SK-N-SH treated with all-trans-retinoic acid at 6 μM for 48 hours (cell line): ENCODE data around the gene BEGAIN.

Source experiments
- ATAC-seq: fragments of 200-7000 bp; cut with Tn5 transposase; 3 replicates; pipeline ENCODE4 v1.9.1; 2020; ENCODE audit warnings: mild to moderate bottlenecking, moderate library complexity
- ARNTL ChIP-seq: fragments of 450-650 bp; formaldehyde crosslinking; IDR thresholded peaks from 2 replicates; pipeline ENCODE4 v1.5.0; 2020; ENCODE audit warnings: low read depth, mild to moderate bottlenecking, moderate library complexity, borderline replicate concordance
- BACH2 ChIP-seq: fragments of 250-450 bp; sonication (Bioruptor Pico); IDR thresholded peaks from 2 replicates; pipeline ENCODE4 v1.9.0; 2021; ENCODE audit warnings: mild to moderate bottlenecking, borderline replicate concordance
- CSDC2 ChIP-seq: fragments of 250-450 bp; sonication (Bioruptor Pico); IDR thresholded peaks from 2 replicates; pipeline ENCODE4 v1.5.0; 2020; ENCODE audit warnings: mild to moderate bottlenecking, moderate library complexity
- ESRRG ChIP-seq: fragments of 250-450 bp; sonication (Bioruptor Pico); IDR thresholded peaks from 2 replicates; pipeline ENCODE4 v1.6.1; 2021; ENCODE audit warnings: mild to moderate bottlenecking
- GLIS3 ChIP-seq: fragments of 250-450 bp; sonication (Bioruptor Pico); IDR thresholded peaks from 2 replicates; pipeline ENCODE4 v1.5.0; 2020; ENCODE audit warnings: mild to moderate bottlenecking, moderate library complexity
- ISL1 ChIP-seq: fragments of 250-450 bp; sonication (Bioruptor Pico); IDR thresholded peaks from 2 replicates; pipeline ENCODE4 v2.1.2; 2022; ENCODE audit warnings: mild to moderate bottlenecking, moderate library complexity
- OSR1 ChIP-seq: fragments of 250-450 bp; sonication (Bioruptor Pico); IDR thresholded peaks from 2 replicates; pipeline ENCODE4 v1.8.0; 2022; ENCODE audit warnings: moderate library complexity, mild to moderate bottlenecking, inconsistent platforms
- RARB ChIP-seq: fragments of 250-450 bp; sonication (Bioruptor Pico); IDR thresholded peaks from 2 replicates; pipeline ENCODE4 v1.8.0; 2021; ENCODE audit warnings: mild to moderate bottlenecking, moderate library complexity
- SNAI2 ChIP-seq: fragments of 250-450 bp; sonication (Bioruptor Pico); IDR thresholded peaks from 2 replicates; pipeline ENCODE4 v1.5.0; 2020; ENCODE audit warnings: mild to moderate bottlenecking, moderate library complexity
- TCF4 ChIP-seq: fragments of 250-450 bp; sonication (Bioruptor Pico); IDR thresholded peaks from 2 replicates; pipeline ENCODE4 v1.8.0; 2021; ENCODE audit warnings: mild to moderate bottlenecking, moderate library complexity, borderline replicate concordance
- TOX ChIP-seq: fragments of 250-450 bp; sonication (Bioruptor Pico); IDR thresholded peaks from 2 replicates; pipeline ENCODE4 v1.8.0; 2021; ENCODE audit warnings: mild to moderate bottlenecking, moderate library complexity, borderline replicate concordance
- ZC3H10 ChIP-seq: fragments of 250-450 bp; sonication (Bioruptor Pico); IDR thresholded peaks from 2 replicates; pipeline ENCODE4 v1.5.1; 2021; ENCODE audit warnings: mild to moderate bottlenecking, moderate library complexity
- ZFP3 ChIP-seq: fragments of 250-450 bp; sonication (Bioruptor Pico); IDR thresholded peaks from 2 replicates; pipeline ENCODE4 v1.5.0; 2020; ENCODE audit warnings: mild to moderate bottlenecking, moderate library complexity
- ZFP30 ChIP-seq: fragments of 450-650 bp; formaldehyde crosslinking; IDR thresholded peaks from 2 replicates; pipeline ENCODE4 v1.5.0; 2022; ENCODE audit warnings: mild to moderate bottlenecking, moderate library complexity
- ZNF565 ChIP-seq: fragments of 450-650 bp; formaldehyde crosslinking; conservative IDR thresholded peaks from 2 replicates; pipeline ENCODE4 v1.5.0; 2020; ENCODE audit warnings: low read depth, mild to moderate bottlenecking, moderate library complexity
- ZNF70 ChIP-seq: fragments of 450-650 bp; formaldehyde crosslinking; IDR thresholded peaks from 2 replicates; pipeline ENCODE4 v1.5.0; 2020; ENCODE audit warnings: mild to moderate bottlenecking, moderate library complexity
- ZNF8 ChIP-seq: fragments of 450-650 bp; formaldehyde crosslinking; IDR thresholded peaks from 2 replicates; pipeline ENCODE4 v1.5.0; 2020; ENCODE audit warnings: mild to moderate bottlenecking, moderate library complexity
- TF ChIP-seq, protein P1 (sequence below): fragments of 250-450 bp; sonication (Bioruptor Pico); IDR thresholded peaks from 2 replicates; pipeline ENCODE4 v1.8.0; 2020; ENCODE audit warnings: mild to moderate bottlenecking, moderate library complexity, borderline replicate concordance
- TF ChIP-seq, protein P2 (sequence below): fragments of 250-450 bp; sonication (Bioruptor Pico); IDR thresholded peaks from 2 replicates; pipeline ENCODE4 v1.5.0; 2020; ENCODE audit warnings: mild to moderate bottlenecking, moderate library complexity
- TF ChIP-seq, protein P3 (sequence below): fragments of 250-450 bp; sonication (Bioruptor Pico); IDR thresholded peaks from 2 replicates; pipeline ENCODE4 v1.5.1; 2021; ENCODE audit warnings: mild to moderate bottlenecking, moderate library complexity
- TF ChIP-seq, protein P4 (sequence below): fragments of 250-450 bp; sonication (Bioruptor Pico); IDR thresholded peaks from 2 replicates; pipeline ENCODE4 v1.8.0; 2021; ENCODE audit warnings: low read depth, mild to moderate bottlenecking, moderate library complexity, borderline replicate concordance
- TF ChIP-seq, protein P5 (sequence below): fragments of 250-450 bp; sonication (Bioruptor Pico); IDR thresholded peaks from 2 replicates; pipeline ENCODE4 v1.5.1; 2020; ENCODE audit warnings: low read depth, mild to moderate bottlenecking, moderate library complexity

BEGAIN gene

DNA sequence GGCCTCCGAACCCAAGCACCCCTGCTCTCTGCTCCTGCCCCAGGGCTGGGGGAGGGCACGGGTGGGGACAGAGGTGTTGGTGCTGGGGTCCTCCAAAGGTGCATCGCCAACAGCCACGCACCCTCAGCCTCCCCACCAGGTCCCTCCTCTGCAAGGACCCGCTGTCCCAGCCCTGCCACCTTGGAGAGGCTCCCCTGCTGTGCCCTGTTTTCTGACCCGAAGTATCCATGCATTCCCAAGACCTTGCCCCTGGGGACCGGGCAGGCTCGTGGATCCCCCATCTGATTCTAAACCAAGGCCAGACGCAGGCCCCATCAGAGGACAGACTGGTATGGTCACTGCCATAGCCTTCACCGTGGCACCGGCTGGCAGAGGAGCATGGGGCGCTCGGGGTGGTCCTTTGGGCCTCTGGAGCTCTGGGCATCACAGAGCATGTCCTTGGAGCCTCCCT, 22.7 kb upstream of the BEGAIN start:
- ATAC-seq: no peak
- TF ChIP-seq, protein P1, sequence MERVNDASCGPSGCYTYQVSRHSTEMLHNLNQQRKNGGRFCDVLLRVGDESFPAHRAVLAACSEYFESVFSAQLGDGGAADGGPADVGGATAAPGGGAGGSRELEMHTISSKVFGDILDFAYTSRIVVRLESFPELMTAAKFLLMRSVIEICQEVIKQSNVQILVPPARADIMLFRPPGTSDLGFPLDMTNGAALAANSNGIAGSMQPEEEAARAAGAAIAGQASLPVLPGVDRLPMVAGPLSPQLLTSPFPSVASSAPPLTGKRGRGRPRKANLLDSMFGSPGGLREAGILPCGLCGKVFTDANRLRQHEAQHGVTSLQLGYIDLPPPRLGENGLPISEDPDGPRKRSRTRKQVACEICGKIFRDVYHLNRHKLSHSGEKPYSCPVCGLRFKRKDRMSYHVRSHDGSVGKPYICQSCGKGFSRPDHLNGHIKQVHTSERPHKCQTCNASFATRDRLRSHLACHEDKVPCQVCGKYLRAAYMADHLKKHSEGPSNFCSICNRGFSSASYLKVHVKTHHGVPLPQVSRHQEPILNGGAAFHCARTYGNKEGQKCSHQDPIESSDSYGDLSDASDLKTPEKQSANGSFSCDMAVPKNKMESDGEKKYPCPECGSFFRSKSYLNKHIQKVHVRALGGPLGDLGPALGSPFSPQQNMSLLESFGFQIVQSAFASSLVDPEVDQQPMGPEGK: no peak
- TF ChIP-seq ZFP3 (CRISPR knock-in tag): no peak
- no peak for TF ChIP-seq GLIS3 (CRISPR knock-in tag)
- no peak for TF ChIP-seq ZFP30 (CRISPR knock-in tag)
- TF ChIP-seq, protein P2, sequence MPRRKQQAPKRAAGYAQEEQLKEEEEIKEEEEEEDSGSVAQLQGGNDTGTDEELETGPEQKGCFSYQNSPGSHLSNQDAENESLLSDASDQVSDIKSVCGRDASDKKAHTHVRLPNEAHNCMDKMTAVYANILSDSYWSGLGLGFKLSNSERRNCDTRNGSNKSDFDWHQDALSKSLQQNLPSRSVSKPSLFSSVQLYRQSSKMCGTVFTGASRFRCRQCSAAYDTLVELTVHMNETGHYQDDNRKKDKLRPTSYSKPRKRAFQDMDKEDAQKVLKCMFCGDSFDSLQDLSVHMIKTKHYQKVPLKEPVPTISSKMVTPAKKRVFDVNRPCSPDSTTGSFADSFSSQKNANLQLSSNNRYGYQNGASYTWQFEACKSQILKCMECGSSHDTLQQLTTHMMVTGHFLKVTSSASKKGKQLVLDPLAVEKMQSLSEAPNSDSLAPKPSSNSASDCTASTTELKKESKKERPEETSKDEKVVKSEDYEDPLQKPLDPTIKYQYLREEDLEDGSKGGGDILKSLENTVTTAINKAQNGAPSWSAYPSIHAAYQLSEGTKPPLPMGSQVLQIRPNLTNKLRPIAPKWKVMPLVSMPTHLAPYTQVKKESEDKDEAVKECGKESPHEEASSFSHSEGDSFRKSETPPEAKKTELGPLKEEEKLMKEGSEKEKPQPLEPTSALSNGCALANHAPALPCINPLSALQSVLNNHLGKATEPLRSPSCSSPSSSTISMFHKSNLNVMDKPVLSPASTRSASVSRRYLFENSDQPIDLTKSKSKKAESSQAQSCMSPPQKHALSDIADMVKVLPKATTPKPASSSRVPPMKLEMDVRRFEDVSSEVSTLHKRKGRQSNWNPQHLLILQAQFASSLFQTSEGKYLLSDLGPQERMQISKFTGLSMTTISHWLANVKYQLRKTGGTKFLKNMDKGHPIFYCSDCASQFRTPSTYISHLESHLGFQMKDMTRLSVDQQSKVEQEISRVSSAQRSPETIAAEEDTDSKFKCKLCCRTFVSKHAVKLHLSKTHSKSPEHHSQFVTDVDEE (CRISPR knock-in tag): no peak
- TF ChIP-seq ZNF8 (CRISPR knock-in tag): no peak
- TF ChIP-seq, protein P3, sequence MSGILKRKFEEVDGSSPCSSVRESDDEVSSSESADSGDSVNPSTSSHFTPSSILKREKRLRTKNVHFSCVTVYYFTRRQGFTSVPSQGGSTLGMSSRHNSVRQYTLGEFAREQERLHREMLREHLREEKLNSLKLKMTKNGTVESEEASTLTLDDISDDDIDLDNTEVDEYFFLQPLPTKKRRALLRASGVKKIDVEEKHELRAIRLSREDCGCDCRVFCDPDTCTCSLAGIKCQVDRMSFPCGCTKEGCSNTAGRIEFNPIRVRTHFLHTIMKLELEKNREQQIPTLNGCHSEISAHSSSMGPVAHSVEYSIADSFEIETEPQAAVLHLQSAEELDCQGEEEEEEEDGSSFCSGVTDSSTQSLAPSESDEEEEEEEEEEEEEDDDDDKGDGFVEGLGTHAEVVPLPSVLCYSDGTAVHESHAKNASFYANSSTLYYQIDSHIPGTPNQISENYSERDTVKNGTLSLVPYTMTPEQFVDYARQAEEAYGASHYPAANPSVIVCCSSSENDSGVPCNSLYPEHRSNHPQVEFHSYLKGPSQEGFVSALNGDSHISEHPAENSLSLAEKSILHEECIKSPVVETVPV (CRISPR knock-in tag): no peak
- TF ChIP-seq ESRRG (CRISPR knock-in tag): no peak
- no peak for TF ChIP-seq ZC3H10 (CRISPR knock-in tag)
- TF ChIP-seq CSDC2: no peak
- TF ChIP-seq ISL1 (CRISPR knock-in tag): no peak
- TF ChIP-seq SNAI2: no peak
- no peak for TF ChIP-seq ZNF565 (CRISPR knock-in tag)
- no peak for TF ChIP-seq ARNTL (CRISPR knock-in tag)
- TF ChIP-seq TCF4 (CRISPR knock-in tag): no peak
- TF ChIP-seq OSR1: no peak
- TF ChIP-seq TOX (CRISPR knock-in tag): no peak
- TF ChIP-seq, protein P4, sequence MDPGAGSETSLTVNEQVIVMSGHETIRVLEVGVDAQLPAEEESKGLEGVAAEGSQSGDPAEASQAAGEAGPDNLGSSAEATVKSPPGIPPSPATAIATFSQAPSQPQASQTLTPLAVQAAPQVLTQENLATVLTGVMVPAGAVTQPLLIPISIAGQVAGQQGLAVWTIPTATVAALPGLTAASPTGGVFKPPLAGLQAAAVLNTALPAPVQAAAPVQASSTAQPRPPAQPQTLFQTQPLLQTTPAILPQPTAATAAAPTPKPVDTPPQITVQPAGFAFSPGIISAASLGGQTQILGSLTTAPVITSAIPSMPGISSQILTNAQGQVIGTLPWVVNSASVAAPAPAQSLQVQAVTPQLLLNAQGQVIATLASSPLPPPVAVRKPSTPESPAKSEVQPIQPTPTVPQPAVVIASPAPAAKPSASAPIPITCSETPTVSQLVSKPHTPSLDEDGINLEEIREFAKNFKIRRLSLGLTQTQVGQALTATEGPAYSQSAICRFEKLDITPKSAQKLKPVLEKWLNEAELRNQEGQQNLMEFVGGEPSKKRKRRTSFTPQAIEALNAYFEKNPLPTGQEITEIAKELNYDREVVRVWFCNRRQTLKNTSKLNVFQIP (CRISPR knock-in tag): no peak
- no peak for TF ChIP-seq RARB (CRISPR knock-in tag)
- no peak for TF ChIP-seq BACH2 (CRISPR knock-in tag)
- TF ChIP-seq, all 23 proteins: peak for 0

DNA sequence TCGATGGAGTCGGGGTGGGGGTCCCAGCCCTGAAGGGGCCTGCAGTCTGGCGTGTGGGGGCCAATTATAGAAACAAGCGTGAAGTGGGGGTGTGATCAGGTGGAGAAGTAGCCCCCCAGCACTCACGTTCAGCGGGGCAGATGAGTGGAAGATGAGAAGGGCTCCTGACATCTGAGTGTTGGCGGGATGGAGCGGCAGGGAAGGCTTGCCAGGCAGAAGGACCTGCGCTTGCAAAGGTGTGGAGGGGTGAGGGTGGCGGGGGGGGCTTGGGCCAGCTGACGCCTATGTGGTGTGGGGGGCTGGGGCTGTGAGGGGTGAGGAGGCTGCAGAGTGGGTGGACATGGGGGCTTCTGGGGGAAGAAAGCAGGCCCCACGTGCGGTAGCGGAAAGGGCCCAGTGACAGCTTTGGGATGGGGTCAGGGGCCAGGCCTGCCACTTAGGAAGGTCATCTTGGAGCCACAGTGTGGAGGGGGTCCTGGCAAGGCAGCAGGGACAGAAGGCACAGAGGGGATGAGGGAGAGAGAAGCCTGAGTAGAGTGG, 22.2 kb upstream of the BEGAIN start:
- ATAC-seq: no peak
- TF ChIP-seq CSDC2 (no peak), ZFP30 (CRISPR knock-in tag) (no peak), BACH2 (CRISPR knock-in tag) (no peak), OSR1 (no peak), ZFP3 (CRISPR knock-in tag) (no peak), TCF4 (CRISPR knock-in tag) (no peak), GLIS3 (CRISPR knock-in tag) (no peak), SNAI2 (no peak), RARB (CRISPR knock-in tag) (no peak), ZNF565 (CRISPR knock-in tag) (no peak), ZNF70 (CRISPR knock-in tag) (no peak), TOX (CRISPR knock-in tag) (no peak)
- TF ChIP-seq, protein P5, sequence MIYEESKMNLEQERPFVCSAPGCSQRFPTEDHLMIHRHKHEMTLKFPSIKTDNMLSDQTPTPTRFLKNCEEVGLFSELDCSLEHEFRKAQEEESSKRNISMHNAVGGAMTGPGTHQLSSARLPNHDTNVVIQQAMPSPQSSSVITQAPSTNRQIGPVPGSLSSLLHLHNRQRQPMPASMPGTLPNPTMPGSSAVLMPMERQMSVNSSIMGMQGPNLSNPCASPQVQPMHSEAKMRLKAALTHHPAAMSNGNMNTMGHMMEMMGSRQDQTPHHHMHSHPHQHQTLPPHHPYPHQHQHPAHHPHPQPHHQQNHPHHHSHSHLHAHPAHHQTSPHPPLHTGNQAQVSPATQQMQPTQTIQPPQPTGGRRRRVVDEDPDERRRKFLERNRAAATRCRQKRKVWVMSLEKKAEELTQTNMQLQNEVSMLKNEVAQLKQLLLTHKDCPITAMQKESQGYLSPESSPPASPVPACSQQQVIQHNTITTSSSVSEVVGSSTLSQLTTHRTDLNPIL: no peak
- TF ChIP-seq, protein P2 (CRISPR knock-in tag): no peak
- TF ChIP-seq, protein P4 (CRISPR knock-in tag): no peak
- TF ChIP-seq, protein P1: no peak
